CD4-positive, alpha-beta T cell (primary cell): ENCODE results near the gene SIGLEC10. TPM values are rescaled to one million over a fixed set of nuclear protein-coding genes. Genes with fewer than 3 reads are reported as not detected.

Experiments
- ATAC-seq: fragments of 200-7000 bp; cut with Tn5 transposase; one replicate; pipeline ENCODE4 v1.10.0; 2022; ENCODE audit warnings: mild to moderate bottlenecking; ENCODE audit not compliant: poor library complexity
- CTCF ChIA-PET: fragments of 350-600 bp; sonication (Branson Sonifier 250); formaldehyde crosslinking; loops from one replicate; lab custom pipeline; 2021; ENCODE audit warnings: antibody characterized with exemption, inconsistent platforms; lab: Charles Lee
- POLR2A ChIA-PET: fragments of 350-600 bp; sonication (Branson Sonifier 250); formaldehyde crosslinking; loops from one replicate; lab custom pipeline; 2021; ENCODE audit warnings: antibody characterized with exemption, inconsistent platforms; lab: Charles Lee
- DNase-seq, 14 experiments: peaks; one replicate each; pipeline ENCODE4 v3.0.0-alpha.2; 2013 to 2020; ENCODE audit warnings: mixed read lengths in 2 of 14
- H3K27ac ChIP-seq, 2 donors: one replicate each; pipeline versions ENCODE4 v1.5.1 to v1.7.0; 2013; ENCODE audit warnings: low read length in 2 of 2, low read depth in 1 of 2, mild to moderate bottlenecking in 1 of 2
- H3K27me3 ChIP-seq, 2 experiments: 1 replicate in 1 of 2; 2 replicates in 1 of 2; pipeline versions ENCODE4 v1.6.1 to v1.7.0; 2013; ENCODE audit warnings: low read length in 2 of 2, control low read depth in 1 of 2, mild to moderate bottlenecking in 1 of 2, moderate library complexity in 1 of 2; ENCODE audit not compliant: insufficient read depth in 2 of 2, control insufficient read depth in 1 of 2
- H3K36me3 ChIP-seq: one replicate; pipeline ENCODE4 v1.6.1; 2013; ENCODE audit warnings: low read length, control low read depth; ENCODE audit not compliant: insufficient read depth
- H3K4me1 ChIP-seq: one replicate; pipeline ENCODE4 v1.6.1; 2013; ENCODE audit warnings: low read length, control low read depth; ENCODE audit not compliant: insufficient read depth
- H3K4me3 ChIP-seq: one replicate; pipeline ENCODE4 v1.5.1; 2013; ENCODE audit warnings: mild to moderate bottlenecking, low read length, moderate library complexity
- H3K9me3 ChIP-seq, 2 experiments: 1 replicate in 1 of 2; 2 replicates in 1 of 2; pipeline versions ENCODE4 v1.6.1 to v1.7.0; 2013; ENCODE audit warnings: low read length in 2 of 2, mild to moderate bottlenecking in 2 of 2, control low read depth in 1 of 2, moderate library complexity in 1 of 2; ENCODE audit not compliant: control insufficient read depth in 1 of 2, insufficient read depth in 1 of 2
- H3K27ac Mint-ChIP-seq: one replicate; pipeline ENCODE4 v1.8.0; 2020; ENCODE audit warnings: mixed read lengths
- H3K27me3 Mint-ChIP-seq: one replicate; pipeline ENCODE4 v1.8.0; 2021; ENCODE audit warnings: mixed read lengths
- H3K36me3 Mint-ChIP-seq: one replicate; pipeline ENCODE4 v1.8.0; 2021; ENCODE audit warnings: low read depth, mixed read lengths
- H3K4me1 Mint-ChIP-seq: one replicate; pipeline ENCODE4 v1.8.0; 2021; ENCODE audit warnings: low read depth, mixed read lengths
- H3K4me3 Mint-ChIP-seq: one replicate; pipeline ENCODE4 v1.8.0; 2020; ENCODE audit warnings: mild to moderate bottlenecking, mixed read lengths
- H3K9me3 Mint-ChIP-seq: one replicate; pipeline ENCODE4 v1.8.0; 2020; ENCODE audit warnings: mixed read lengths
- intact Hi-C, 2 experiments: fragments of 100-400 bp; cut with DNase I in 1 of 2; cut with micrococcal nuclease in 1 of 2; formaldehyde crosslinking; loops; one replicate each; pipeline versions ENCODE4 v1.15.1 to v1.9.0; 2023 to 2025; cut with DNase I, micrococcal nuclease
- total RNA-seq, 174 experiments: library from RNA in 2 of 174; stranded (reverse) in 2 of 174; gene quantifications; one replicate each; pipeline ENCODE4 v1.2.3 and lab custom pipeline; 2021 to 2026
- TF ChIP-seq, protein P1 (sequence below): fragments of 200-600 bp; IDR thresholded peaks from one replicate; pipeline ENCODE4 v1.8.0; 2022; ENCODE audit warnings: antibody characterized with exemption, mild to moderate bottlenecking

Gene SIGLEC10
- total RNA-seq, 2 experiments from 2014 or later = 0.39 to 0.58 TPM

DNA sequence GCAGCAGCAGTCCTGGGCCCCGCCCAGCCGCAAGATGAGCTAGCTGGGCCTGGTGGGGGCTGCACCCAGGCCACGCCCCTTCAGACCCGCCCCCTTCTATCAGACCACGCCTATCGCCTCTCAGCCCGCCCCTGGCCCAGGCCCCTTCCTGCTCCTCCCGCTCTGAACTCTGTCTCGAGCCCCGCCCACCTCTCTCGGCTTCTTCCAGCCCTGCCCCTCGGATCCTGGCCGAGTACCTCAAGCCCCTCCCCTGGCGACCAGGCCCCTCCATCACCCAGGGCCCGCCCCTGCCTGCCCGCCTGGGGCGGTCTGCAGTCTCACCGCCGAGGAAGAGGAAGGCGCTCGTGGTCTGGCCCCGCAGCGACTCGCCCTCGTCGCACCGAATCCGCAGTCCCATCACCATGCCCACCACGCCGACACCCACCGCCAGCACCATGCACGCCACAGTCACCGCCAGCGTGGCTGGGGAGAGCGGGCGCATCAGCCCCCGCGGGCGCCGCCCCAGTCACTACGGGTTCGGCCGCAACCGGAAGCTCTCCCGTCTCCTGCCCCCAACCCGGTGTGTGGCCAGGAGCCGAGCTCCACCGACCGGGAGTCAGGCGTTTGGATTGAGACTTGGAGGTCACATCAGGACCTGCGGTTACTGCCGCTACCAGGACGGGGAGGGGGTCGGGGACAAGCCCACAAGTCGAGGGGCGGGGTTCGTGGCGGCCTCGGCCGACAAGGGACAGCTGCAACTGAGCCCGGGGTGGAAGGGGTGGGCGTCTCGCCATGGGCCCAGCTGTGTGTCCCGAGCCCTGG lies 49.7 kb downstream of the SIGLEC10 start:
- ChIA-PET POLR2A (interaction anchor here (0.7 to 2.0 kb wide), 2 partner anchors 26 to 27 kb away, joined by 4 to 9 read pairs; no protein-coding TSS in a partner anchor), CTCF (no interaction called here)
- ATAC-seq (peak; percentile 78), DNase-seq (peak; percentile 87 to 98 (median 94))
- Mint-ChIP-seq H3K36me3 (peaks cover 12% of the 10 kb centered on the region), H3K9me3 (no peaks in the 10 kb centered on the region), H3K4me1 (peaks cover 74% of the 10 kb centered on the region), H3K4me3 (peak overlapping the region; percentile 96), H3K27ac (peak overlapping the region; percentile 84), H3K27me3 (no peaks in the 10 kb centered on the region)
- intact Hi-C loops = loop anchor here (1.0 to 10.0 kb wide), 3 partner anchors 27 to 227 kb away; no protein-coding TSS in a partner anchor
- no peaks in the 10 kb centered on the region for H3K9me3 ChIP-seq
- no peaks in the 10 kb centered on the region for H3K27me3 ChIP-seq
- H3K27ac ChIP-seq = peak overlapping the region; percentile 65 to 73
- H3K4me1 ChIP-seq = peaks cover 80% of the 10 kb centered on the region
- no peaks in the 10 kb centered on the region for H3K36me3 ChIP-seq
- TF ChIP-seq, protein P1, sequence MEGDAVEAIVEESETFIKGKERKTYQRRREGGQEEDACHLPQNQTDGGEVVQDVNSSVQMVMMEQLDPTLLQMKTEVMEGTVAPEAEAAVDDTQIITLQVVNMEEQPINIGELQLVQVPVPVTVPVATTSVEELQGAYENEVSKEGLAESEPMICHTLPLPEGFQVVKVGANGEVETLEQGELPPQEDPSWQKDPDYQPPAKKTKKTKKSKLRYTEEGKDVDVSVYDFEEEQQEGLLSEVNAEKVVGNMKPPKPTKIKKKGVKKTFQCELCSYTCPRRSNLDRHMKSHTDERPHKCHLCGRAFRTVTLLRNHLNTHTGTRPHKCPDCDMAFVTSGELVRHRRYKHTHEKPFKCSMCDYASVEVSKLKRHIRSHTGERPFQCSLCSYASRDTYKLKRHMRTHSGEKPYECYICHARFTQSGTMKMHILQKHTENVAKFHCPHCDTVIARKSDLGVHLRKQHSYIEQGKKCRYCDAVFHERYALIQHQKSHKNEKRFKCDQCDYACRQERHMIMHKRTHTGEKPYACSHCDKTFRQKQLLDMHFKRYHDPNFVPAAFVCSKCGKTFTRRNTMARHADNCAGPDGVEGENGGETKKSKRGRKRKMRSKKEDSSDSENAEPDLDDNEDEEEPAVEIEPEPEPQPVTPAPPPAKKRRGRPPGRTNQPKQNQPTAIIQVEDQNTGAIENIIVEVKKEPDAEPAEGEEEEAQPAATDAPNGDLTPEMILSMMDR = no peak
- peak overlapping the region; percentile 90 for H3K4me3 ChIP-seq

DNA sequence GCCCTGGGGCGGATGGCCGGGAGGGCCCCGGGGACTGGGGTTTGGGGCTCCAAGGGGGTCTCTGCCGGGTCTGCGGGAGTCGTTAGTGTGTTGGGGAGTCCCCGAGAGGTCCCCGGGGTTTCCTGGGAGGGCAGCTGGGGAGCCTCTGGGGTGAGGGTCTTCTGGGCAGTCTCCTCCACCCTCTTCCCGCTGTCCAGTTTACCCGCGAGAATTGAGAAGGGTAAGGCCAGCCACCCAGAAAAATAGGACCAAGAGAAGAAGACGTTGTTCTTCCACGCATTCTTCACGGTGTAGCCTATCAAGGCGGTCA lies 50.2 kb downstream of the SIGLEC10 start:
- peak overlapping the region; percentile 65 to 73 for H3K27ac ChIP-seq
- H3K9me3 Mint-ChIP-seq = no peaks in the 10 kb centered on the region
- peaks cover 80% of the 10 kb centered on the region for H3K4me1 ChIP-seq
- H3K4me1 Mint-ChIP-seq = peaks cover 74% of the 10 kb centered on the region
- no peak for DNase-seq
- H3K27me3 ChIP-seq = no peaks in the 10 kb centered on the region
- intact Hi-C loops = loop anchor here (1.0 to 10.0 kb wide), 3 partner anchors 27 to 228 kb away; no protein-coding TSS in a partner anchor
- TF ChIP-seq, protein P1 = no peak
- no peak for ATAC-seq
- peaks cover 12% of the 10 kb centered on the region for H3K36me3 Mint-ChIP-seq
- H3K27ac Mint-ChIP-seq = peak overlapping the region; percentile 84
- H3K36me3 ChIP-seq = no peaks in the 10 kb centered on the region
- POLR2A ChIA-PET = interaction anchor here (0.7 to 2.0 kb wide), 2 partner anchors 27 kb away, joined by 4 to 9 read pairs; no protein-coding TSS in a partner anchor
- CTCF ChIA-PET = no interaction called here
- no peaks in the 10 kb centered on the region for H3K27me3 Mint-ChIP-seq
- H3K4me3 Mint-ChIP-seq = peak overlapping the region; percentile 96
- no peaks in the 10 kb centered on the region for H3K9me3 ChIP-seq
- peak overlapping the region; percentile 90 for H3K4me3 ChIP-seq

DNA sequence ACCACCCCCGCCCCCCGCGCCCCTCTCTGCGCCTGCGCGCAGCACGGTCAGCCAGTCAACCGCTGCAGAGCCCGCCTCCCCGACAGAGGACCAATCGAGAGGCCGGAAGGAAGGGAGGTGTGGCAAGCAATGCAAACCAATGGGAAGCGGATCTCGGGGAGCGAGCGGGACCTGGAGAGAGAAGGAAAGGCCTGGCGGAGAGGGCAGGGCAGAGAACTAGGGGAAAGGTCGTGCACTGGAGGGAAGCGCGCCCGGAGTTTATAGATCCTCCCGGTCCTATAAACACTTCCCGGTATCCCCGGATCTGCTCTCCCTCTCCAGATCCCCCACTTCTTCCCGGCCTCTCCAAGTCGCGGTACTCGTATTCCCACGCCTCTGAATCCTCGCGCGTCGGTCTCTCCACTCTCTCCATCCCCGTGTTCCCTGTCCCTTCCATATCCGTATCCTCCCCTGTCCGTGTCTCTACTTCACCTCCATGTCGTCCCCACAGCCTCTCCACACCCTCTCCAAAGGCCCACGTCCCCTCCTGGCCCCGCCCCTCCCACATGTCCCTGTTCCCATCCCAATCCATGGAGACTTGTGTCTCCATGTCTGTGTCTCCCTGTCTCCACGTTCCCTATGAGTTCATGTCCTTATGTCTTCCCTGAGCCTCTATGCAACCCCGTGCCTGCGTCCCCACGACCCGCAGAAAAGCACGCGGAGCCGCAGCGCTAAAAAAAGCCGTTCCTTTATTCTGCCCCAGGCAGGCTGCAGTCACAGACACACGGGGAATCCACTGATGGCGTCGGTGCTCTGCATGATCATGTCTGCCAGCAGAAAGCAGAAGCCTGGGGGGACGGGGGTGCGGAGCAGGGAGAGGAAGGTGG lies 50.8 kb downstream of the SIGLEC10 start:
- peaks cover 12% of the 10 kb centered on the region for H3K36me3 Mint-ChIP-seq
- H3K27ac Mint-ChIP-seq = peak overlapping the region; percentile 84
- ChIA-PET CTCF (no interaction called here), POLR2A (interaction anchor here (0.7 to 2.0 kb wide), 4 partner anchors 10 to 28 kb away, joined by 4 to 9 read pairs (median 6); no protein-coding TSS in a partner anchor)
- H3K27me3 ChIP-seq = no peaks in the 10 kb centered on the region
- peak overlapping the region; percentile 96 for H3K4me3 Mint-ChIP-seq
- H3K27ac ChIP-seq = peak overlapping the region; percentile 69 to 73
- intact Hi-C loops = loop anchor here (1.0 to 10.0 kb wide), 3 partner anchors 27 to 228 kb away; no protein-coding TSS in a partner anchor
- no peaks in the 10 kb centered on the region for H3K36me3 ChIP-seq
- H3K9me3 Mint-ChIP-seq = no peaks in the 10 kb centered on the region
- H3K4me1 Mint-ChIP-seq = peaks cover 72% of the 10 kb centered on the region
- peak; percentile 80 to 97 (median 89) for DNase-seq
- H3K9me3 ChIP-seq = no peaks in the 10 kb centered on the region
- peak overlapping the region; percentile 90 for H3K4me3 ChIP-seq
- TF ChIP-seq, protein P1 = no peak
- ATAC-seq = peak; percentile 68
- no peaks in the 10 kb centered on the region for H3K27me3 Mint-ChIP-seq
- H3K4me1 ChIP-seq = peaks cover 76% of the 10 kb centered on the region
